Neural crest cell (in vitro differentiated cells): ENCODE results near the gene LPP. TPM values are rescaled to one million over a fixed set of nuclear protein-coding genes. Genes with fewer than 3 reads are reported as not detected.

Experiments
- DNase-seq: peaks from one replicate; pipeline ENCODE4 v3.0.0; 2021; ENCODE audit warnings: low read depth, mixed read lengths, low spot score
- H3K27ac Mint-ChIP-seq: one replicate; pipeline ENCODE4 v1.8.0; 2021; ENCODE audit warnings: mild to moderate bottlenecking, mixed read lengths; ENCODE audit not compliant: unreplicated experiment
- H3K27me3 Mint-ChIP-seq: 2 replicates; pipeline ENCODE4 v1.8.0; 2021; ENCODE audit warnings: low read depth, mild to moderate bottlenecking, mixed read lengths
- H3K36me3 Mint-ChIP-seq: 2 replicates; pipeline ENCODE4 v1.8.0; 2021; ENCODE audit warnings: low read depth, mild to moderate bottlenecking, mixed read lengths
- H3K4me1 Mint-ChIP-seq: 2 replicates; pipeline ENCODE4 v1.8.0; 2021; ENCODE audit warnings: mixed read lengths
- H3K4me3 Mint-ChIP-seq: one replicate; pipeline ENCODE4 v1.8.0; 2021; ENCODE audit warnings: mild to moderate bottlenecking, mixed read lengths
- H3K9me3 Mint-ChIP-seq: 2 replicates; pipeline ENCODE4 v1.8.0; 2021; ENCODE audit warnings: mixed read lengths
- CTCF ChIP-seq: fragments of 200-600 bp; sonication (generic); conservative IDR thresholded peaks from 2 replicates; pipeline ENCODE4 v1.5.0; 2021; ENCODE audit warnings: antibody characterized with exemption, mild to moderate bottlenecking
- total RNA-seq: library from RNA; stranded (reverse); gene quantifications from 2 replicates; pipeline ENCODE4 v1.2.1, GENCODE V29; 2021

LPP gene
- total RNA-seq, 1 donor from 2014 or later = 38.7 TPM

- no peaks in the 10 kb centered on the region for H3K27me3 Mint-ChIP-seq
- no peak for TF ChIP-seq CTCF
- no peak for DNase-seq
- H3K9me3 Mint-ChIP-seq = peaks cover 2% of the 10 kb centered on the region
- H3K27ac Mint-ChIP-seq = no peak overlapping the region
- H3K36me3 Mint-ChIP-seq = no peaks in the 10 kb centered on the region
- peaks cover 27% of the 10 kb centered on the region for H3K4me1 Mint-ChIP-seq
- H3K4me3 Mint-ChIP-seq = no peak overlapping the region
These were observed 535.2 kb downstream of the LPP start for GRCh38 chr3:188689101-188689574.

- no peak overlapping the region for H3K4me3 Mint-ChIP-seq
- no peaks in the 10 kb centered on the region for H3K27me3 Mint-ChIP-seq
- peaks cover 22% of the 10 kb centered on the region for H3K4me1 Mint-ChIP-seq
- no peak overlapping the region for H3K27ac Mint-ChIP-seq
- H3K36me3 Mint-ChIP-seq = no peaks in the 10 kb centered on the region
- no peak for DNase-seq
- no peak for TF ChIP-seq CTCF
- H3K9me3 Mint-ChIP-seq = peaks cover 2% of the 10 kb centered on the region
These were observed 536.1 kb downstream of the LPP start for GRCh38 chr3:188690064-188690463.

- no peaks in the 10 kb centered on the region for H3K36me3 Mint-ChIP-seq
- TF ChIP-seq CTCF = no peak
- DNase-seq = no peak
- H3K4me3 Mint-ChIP-seq = no peak overlapping the region
- peaks cover 2% of the 10 kb centered on the region for H3K9me3 Mint-ChIP-seq
- H3K4me1 Mint-ChIP-seq = peaks cover 19% of the 10 kb centered on the region
- H3K27me3 Mint-ChIP-seq = no peaks in the 10 kb centered on the region
- H3K27ac Mint-ChIP-seq = no peak overlapping the region
These were observed 537.0 kb downstream of the LPP start for GRCh38 chr3:188691004-188691403.

- H3K27ac Mint-ChIP-seq = no peak overlapping the region
- TF ChIP-seq CTCF = no peak
- H3K36me3 Mint-ChIP-seq = no peaks in the 10 kb centered on the region
- peaks cover 2% of the 10 kb centered on the region for H3K9me3 Mint-ChIP-seq
- no peak for DNase-seq
- H3K27me3 Mint-ChIP-seq = no peaks in the 10 kb centered on the region
- no peak overlapping the region for H3K4me3 Mint-ChIP-seq
- peaks cover 19% of the 10 kb centered on the region for H3K4me1 Mint-ChIP-seq
These were observed 537.7 kb downstream of the LPP start for GRCh38 chr3:188691665-188692064.

GRCh38 chr3:188692700-188693099, 538.7 kb downstream of the LPP start:
- TF ChIP-seq CTCF = no peak
- H3K4me3 Mint-ChIP-seq = no peak overlapping the region
- no peaks in the 10 kb centered on the region for H3K27me3 Mint-ChIP-seq
- no peaks in the 10 kb centered on the region for H3K36me3 Mint-ChIP-seq
- no peak for DNase-seq
- peaks cover 2% of the 10 kb centered on the region for H3K9me3 Mint-ChIP-seq
- peaks cover 23% of the 10 kb centered on the region for H3K4me1 Mint-ChIP-seq
- no peak overlapping the region for H3K27ac Mint-ChIP-seq

GRCh38 chr3:188693435-188693834, 539.5 kb downstream of the LPP start:
- Mint-ChIP-seq H3K36me3 (no peaks in the 10 kb centered on the region), H3K4me1 (peaks cover 23% of the 10 kb centered on the region), H3K27me3 (no peaks in the 10 kb centered on the region), H3K9me3 (peaks cover 2% of the 10 kb centered on the region), H3K27ac (no peak overlapping the region), H3K4me3 (no peak overlapping the region)
- no peak for TF ChIP-seq CTCF
- DNase-seq = no peak
